ENCODE measurements around the gene GDNF.

The GDNF gene

DNA sequence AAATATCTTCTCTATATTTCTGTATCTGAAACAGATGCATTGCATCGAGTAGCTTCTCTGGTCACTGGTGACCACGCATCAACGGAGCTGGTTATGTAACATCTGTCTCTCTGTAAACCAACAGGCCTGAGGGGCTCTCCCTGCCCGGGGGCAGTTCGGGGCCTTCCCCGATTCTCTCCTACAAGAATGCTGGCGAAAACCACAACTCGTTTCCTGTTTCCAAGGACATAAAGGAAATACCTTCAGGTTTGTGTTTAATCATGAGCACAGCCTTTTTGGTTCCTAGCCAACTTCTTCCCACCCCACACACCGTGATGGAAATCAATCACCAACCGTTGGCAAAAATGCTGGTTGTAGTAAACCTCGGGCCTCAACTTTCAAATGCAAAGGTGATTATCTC is 25.1 kb downstream of the GDNF start:
- no peak overlapping the region for H3K27ac ChIP-seq
- TF ChIP-seq, protein P1, sequence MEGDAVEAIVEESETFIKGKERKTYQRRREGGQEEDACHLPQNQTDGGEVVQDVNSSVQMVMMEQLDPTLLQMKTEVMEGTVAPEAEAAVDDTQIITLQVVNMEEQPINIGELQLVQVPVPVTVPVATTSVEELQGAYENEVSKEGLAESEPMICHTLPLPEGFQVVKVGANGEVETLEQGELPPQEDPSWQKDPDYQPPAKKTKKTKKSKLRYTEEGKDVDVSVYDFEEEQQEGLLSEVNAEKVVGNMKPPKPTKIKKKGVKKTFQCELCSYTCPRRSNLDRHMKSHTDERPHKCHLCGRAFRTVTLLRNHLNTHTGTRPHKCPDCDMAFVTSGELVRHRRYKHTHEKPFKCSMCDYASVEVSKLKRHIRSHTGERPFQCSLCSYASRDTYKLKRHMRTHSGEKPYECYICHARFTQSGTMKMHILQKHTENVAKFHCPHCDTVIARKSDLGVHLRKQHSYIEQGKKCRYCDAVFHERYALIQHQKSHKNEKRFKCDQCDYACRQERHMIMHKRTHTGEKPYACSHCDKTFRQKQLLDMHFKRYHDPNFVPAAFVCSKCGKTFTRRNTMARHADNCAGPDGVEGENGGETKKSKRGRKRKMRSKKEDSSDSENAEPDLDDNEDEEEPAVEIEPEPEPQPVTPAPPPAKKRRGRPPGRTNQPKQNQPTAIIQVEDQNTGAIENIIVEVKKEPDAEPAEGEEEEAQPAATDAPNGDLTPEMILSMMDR (conservative IDR thresholded peaks at IDR 0.05), result no peak

DNA sequence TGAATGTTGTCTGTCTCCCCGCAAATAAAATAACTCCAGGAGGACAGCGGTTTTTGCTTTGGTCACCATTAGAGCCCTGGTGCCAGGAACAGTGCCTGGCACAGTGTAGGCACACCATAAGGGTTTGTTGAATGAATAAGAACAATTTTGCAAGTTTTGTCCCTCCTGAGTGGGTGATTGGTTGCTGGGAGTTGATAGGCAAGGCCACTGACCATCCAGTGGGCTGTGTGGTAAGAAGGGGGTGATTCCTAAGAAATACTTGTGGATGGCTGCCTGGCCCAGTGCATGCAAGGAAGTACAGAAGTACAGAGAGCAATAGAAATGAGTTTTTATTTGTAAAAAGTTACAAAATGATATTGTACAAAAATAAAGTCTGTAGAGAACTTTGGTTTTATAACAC is 27.5 kb downstream of the GDNF start:
- H3K27ac ChIP-seq, result no peak overlapping the region
- TF ChIP-seq, protein P1 (conservative IDR thresholded peaks at IDR 0.05), result no peak

DNA sequence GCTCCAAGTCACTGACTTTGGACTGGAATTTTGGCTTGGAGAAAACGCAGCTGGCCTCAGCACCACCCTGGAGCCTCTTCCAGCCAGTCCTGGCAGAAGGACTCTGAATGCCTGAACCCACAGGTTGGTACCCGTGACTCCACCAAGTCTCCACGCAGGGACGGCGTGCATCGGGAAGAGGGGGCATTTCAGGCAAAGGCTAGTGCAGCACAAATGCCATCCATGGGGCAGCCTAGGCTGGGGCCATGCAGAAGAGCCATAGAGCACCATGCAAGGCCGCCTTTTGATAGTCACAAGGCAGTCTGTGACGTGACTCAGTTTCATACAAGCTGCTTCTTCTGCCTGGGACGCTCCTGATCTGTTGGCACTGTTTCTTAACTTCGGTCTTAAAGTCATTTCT is 28.0 kb downstream of the GDNF start:
- H3K27ac ChIP-seq, result no peak overlapping the region
- TF ChIP-seq, protein P1 (conservative IDR thresholded peaks at IDR 0.05), result no peak

DNA sequence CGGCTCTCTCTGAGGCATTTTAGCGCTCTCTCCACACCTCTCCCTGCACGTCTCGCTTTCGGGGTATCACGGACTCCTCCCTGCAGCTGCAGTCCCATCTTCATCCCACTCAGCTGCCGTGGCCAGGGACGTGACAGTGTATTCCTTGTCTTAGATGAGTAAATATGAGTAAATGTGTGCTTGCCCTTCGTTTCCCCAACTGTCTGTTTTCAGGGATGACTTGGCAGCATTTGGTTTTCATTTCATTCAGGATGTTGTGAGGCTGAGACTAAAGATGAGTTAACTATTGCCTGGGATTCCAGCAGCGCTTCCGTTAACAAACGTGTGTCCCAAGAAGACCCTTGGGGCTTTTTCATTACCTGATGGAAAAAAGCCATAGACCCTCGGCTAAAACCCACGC is 29.5 kb downstream of the GDNF start:
- TF ChIP-seq, protein P1 (conservative IDR thresholded peaks at IDR 0.05), result no peak
- H3K27ac ChIP-seq, result peak overlapping the region; percentile 49

DNA sequence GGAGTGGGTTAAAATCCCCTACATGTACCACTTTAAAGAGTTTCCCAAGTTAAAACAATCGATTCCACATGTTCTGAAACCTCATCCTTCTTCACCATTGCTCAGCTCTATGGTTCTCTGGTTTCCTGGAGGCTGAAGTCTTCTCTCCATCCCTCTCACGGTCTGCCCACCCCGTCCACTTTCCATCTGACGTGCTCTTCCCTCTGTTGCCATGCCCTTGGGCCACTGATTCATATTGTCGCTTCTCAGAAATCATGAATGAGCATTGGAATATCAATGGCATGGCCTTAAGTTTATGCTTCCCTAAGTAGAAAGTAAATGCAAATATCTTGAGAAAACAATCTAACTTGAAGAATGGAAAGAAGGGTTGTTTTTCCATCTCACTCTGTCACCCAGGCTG is 30.9 kb downstream of the GDNF start:
- H3K27ac ChIP-seq, result no peak overlapping the region
- TF ChIP-seq, protein P1 (conservative IDR thresholded peaks at IDR 0.05), result no peak

DNA sequence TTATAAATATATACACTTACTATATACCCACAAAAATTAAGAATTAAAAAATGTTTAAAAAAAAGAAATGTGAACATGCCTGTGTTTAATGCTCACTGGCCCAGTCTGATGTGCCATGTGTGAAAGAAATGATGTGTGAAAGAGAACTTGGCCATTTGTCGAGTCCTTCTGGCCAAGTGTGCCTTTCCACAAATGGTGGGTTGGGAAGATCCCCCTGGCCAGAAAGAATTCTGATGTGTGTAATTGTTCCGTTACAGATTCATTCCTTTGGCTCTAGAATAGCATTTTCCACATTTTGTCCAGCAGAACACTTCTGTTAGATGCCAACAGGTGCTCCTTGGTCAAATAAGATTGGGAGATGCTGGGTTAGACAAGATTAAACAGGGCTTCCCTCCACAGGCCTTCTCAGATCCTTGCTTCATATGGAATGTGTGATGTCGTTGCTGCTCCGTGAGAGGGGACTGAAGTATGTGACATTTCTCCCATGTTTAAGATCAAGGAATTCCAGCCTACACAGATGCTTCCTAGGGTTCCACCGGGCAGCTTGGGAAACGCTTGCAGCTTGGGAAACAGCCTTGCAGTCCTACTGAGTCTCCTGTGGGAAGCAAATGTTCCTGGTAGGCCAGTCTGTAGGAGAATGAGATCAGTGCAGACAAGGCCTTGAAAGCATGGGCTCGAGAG is 32.1 kb downstream of the GDNF start:
- TF ChIP-seq, protein P1 (conservative IDR thresholded peaks at IDR 0.05), result no peak

DNA sequence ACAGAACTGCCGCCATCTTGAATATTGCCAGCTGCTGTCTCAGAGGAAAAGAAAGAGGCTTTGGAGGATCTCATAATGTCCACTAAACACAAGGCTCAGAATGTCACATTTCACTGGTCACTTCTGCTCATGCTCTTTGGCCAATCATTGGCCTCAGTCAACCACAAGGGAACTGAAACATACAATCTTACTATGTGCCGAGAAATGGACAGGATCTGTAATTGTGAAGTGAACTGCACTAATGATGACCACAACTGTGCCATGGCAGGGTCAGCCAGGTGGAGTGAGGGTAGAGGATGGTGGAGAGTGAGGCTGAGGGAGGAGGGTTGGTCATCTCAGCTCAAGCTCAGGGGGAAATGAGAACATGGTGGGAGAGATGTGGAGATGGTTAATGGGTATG is 32.8 kb downstream of the GDNF start:
- TF ChIP-seq, protein P1 (conservative IDR thresholded peaks at IDR 0.05), result no peak
- H3K27ac ChIP-seq, result no peak overlapping the region

More for the DNA sequence above, 32.1 kb downstream of the GDNF start:
- H3K27ac ChIP-seq, result no peak overlapping the region
